ENCODE results near the gene USP12. TPM values are rescaled to one million over a fixed set of nuclear protein-coding genes. Genes with fewer than 3 reads are reported as not detected.

The USP12 gene
- total RNA-seq, 6 donors from 2014 or later, result 11.9 to 78.8 (median 30.5) TPM

DNA sequence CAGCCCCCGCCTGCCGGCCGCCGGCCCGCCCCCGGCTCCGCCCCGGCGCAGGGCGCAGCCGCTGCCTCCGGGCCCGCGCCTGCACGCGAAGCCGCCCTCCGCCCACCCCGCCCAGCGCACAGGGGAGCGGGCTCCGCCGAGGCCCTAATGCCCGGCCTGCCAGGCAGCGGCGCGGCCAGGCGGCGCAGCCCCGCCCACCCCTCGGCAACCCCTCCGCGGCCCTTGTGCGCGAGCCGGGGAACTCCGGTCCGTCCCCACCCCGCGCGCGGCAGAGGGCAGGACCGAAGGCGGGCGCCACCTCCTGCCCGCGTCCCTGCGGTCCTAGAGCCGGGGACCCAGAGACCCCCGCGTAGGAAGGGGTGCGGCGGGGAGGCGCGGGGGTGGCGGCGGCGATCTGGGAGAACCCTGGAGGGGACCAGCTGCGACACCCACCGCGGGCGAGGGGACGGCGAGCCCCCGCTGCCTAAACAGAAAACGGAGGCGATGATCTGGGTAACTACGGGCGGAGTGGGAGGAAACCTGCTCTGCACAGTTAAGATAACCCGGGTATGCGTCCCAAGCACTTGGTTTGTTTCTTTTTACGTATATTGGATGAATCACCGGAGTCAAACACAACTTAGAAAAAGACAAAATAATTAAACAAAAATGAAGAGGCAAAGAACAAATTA, 350 bp upstream of the USP12 start:
- H3K4me3 ChIP-seq, result peak overlapping the region; percentile 82 to 93 (median 88)
- DNase-seq (peak; percentile 95 to 99), ATAC-seq (ENCODE audit: low FRiP score in 2 of 2) (peak; percentile 97 to 98)
- WGBS, 2 donors, result 0% methylated on average over 12 to 13 of the region's 73 CpGs
- H3K9me3 ChIP-seq, result no peaks in the 10 kb centered on the region
- peak; percentile 56 to 80 for TF ChIP-seq POLR2AphosphoS5 (IDR thresholded peaks at IDR 0.05)
- TF ChIP-seq EP300 (IDR thresholded peaks at IDR 0.05), result peak in 1 of 4 donors; percentile 2
- peak in 1 of 4 donors; percentile 64 for TF ChIP-seq POLR2A (IDR thresholded peaks at IDR 0.05)
- TF ChIP-seq CTCF (IDR thresholded peaks at IDR 0.05), result peak in 3 of 6 experiments; percentile 24 to 31 (median 24)
- no peaks in the 10 kb centered on the region for H3K36me3 ChIP-seq
- peak overlapping the region; percentile 91 to 99 (median 95) for H3K27ac ChIP-seq
- peaks cover 29 to 36% (median 32%) of the 10 kb centered on the region in 4 donors for H3K4me1 ChIP-seq
- no peaks in the 10 kb centered on the region for H3K27me3 ChIP-seq

GRCh38 chr13:27170516-27171243, 931 bp downstream of the USP12 start:
- Histone ChIP-seq H3K4me1 (peaks cover 38 to 44% (median 43%) of the 10 kb centered on the region in 4 donors), H3K27ac (peak overlapping the region; percentile 90 to 99 (median 92)), H3K36me3 (no peaks in the 10 kb centered on the region), H3K27me3 (no peaks in the 10 kb centered on the region), H3K9me3 (no peaks in the 10 kb centered on the region), H3K4me3 (peak overlapping the region; percentile 22 to 93 (median 88))
- 0% methylated on average over 16 to 44 of the region's 56 CpGs for WGBS, 2 donors
- DNase-seq, result peak; percentile 42 to 92
- peak in 2 of 4 donors; percentile 19 to 24 for TF ChIP-seq POLR2A (IDR thresholded peaks at IDR 0.05)
- TF ChIP-seq EP300 (IDR thresholded peaks at IDR 0.05), result no peak
- TF ChIP-seq POLR2AphosphoS5 (IDR thresholded peaks at IDR 0.05), result peak in 1 of 2 donors; percentile 44
- ATAC-seq (ENCODE audit: low FRiP score in 2 of 2), result peak in 1 of 2 donors; percentile 24

DNA sequence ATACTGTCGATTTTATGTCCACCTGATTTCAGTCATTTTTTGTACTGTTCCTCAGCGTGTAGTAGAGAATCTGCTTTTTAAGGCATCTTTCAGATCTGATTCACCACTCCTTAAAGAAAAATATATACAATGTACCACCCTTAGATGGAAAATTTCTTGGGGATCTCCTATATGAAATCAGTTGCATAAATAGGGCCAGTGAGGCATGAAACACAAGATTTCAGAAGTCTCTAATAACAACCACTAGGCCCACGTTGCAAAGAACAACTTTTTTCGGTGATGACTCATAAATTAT, 1.4 kb downstream of the USP12 start:
- Histone ChIP-seq H3K36me3 (no peaks in the 10 kb centered on the region), H3K4me3 (peak overlapping the region in 3 of 4 donors; percentile 86 to 93 (median 90)), H3K4me1 (peaks cover 38 to 46% (median 44%) of the 10 kb centered on the region in 4 donors), H3K27me3 (no peaks in the 10 kb centered on the region), H3K9me3 (no peaks in the 10 kb centered on the region), H3K27ac (peak overlapping the region; percentile 90 to 99 (median 92))
- 17 to 22% methylated on average over 4 of the region's 4 CpGs for WGBS, 2 donors
- DNase-seq (no peak), ATAC-seq (ENCODE audit: low FRiP score in 2 of 2) (peak in 1 of 2 donors; percentile 20)
- TF ChIP-seq CTCF (IDR thresholded peaks at IDR 0.05) (peak in 1 of 6 experiments; percentile 19), POLR2AphosphoS5 (IDR thresholded peaks at IDR 0.05) (no peak), EP300 (IDR thresholded peaks at IDR 0.05) (no peak)

- DNase-seq, result no peak
- TF ChIP-seq EP300 (IDR thresholded peaks at IDR 0.05), result no peak
- no peak for TF ChIP-seq POLR2AphosphoS5 (IDR thresholded peaks at IDR 0.05)
- TF ChIP-seq CTCF (IDR thresholded peaks at IDR 0.05), result no peak
- no peak for TF ChIP-seq POLR2A (IDR thresholded peaks at IDR 0.05)
- peak overlapping the region; percentile 15 to 99 (median 24) for H3K27ac ChIP-seq
- no peaks in the 10 kb centered on the region for H3K36me3 ChIP-seq
- H3K27me3 ChIP-seq, result no peaks in the 10 kb centered on the region
- no peaks in the 10 kb centered on the region for H3K9me3 ChIP-seq
- ATAC-seq (ENCODE audit: low FRiP score in 2 of 2), result no peak
- peaks cover 42 to 51% (median 47%) of the 10 kb centered on the region in 4 donors for H3K4me1 ChIP-seq
- peak overlapping the region in 1 of 4 donors; percentile 20 for H3K4me3 ChIP-seq
- WGBS, 2 donors, result 25 to 39% methylated on average over 8 of the region's 8 CpGs
Observed at GRCh38 chr13:27168906-27169657, 2.5 kb downstream of the USP12 start.

DNA sequence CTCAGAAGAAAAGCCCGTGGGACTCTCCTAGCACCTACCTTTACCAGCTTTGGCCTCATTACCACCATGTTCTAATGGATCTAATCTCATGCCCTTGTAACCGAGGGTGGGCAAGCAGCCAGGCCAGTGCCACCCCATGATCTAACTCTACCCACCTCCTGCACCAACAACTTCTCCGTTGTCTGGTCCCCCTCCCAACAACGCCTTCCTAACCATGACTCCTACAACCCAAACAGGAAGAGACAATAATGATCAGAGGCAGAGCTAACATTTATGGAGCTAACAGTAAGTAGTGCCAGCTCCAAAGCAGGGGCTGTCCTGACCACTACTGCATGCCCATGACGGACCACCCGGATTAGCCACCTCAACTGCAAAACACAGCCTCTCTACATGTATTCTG, 3.5 kb downstream of the USP12 start:
- Histone ChIP-seq H3K9me3 (no peaks in the 10 kb centered on the region), H3K4me1 (peaks cover 43 to 56% (median 47%) of the 10 kb centered on the region in 4 donors), H3K27ac (peak overlapping the region; percentile 33 to 99 (median 50)), H3K36me3 (no peaks in the 10 kb centered on the region), H3K4me3 (peak overlapping the region in 1 of 4 donors; percentile 2), H3K27me3 (no peaks in the 10 kb centered on the region)
- no peak for ATAC-seq (ENCODE audit: low FRiP score in 2 of 2)
- TF ChIP-seq POLR2AphosphoS5 (IDR thresholded peaks at IDR 0.05) (no peak), POLR2A (IDR thresholded peaks at IDR 0.05) (no peak), CTCF (IDR thresholded peaks at IDR 0.05) (no peak), EP300 (IDR thresholded peaks at IDR 0.05) (no peak)
- 16% methylated on average over 6 of the region's 6 CpGs for WGBS, 2 donors
- peak in 1 of 2 donors; percentile 28 for DNase-seq
